H1 (cell line): Measurements from ENCODE around the gene ABI3BP. TPM values are rescaled to one million over a fixed set of nuclear protein-coding genes. Genes with fewer than 3 reads are reported as not detected.

ENCODE experiments used
- CTCF ChIA-PET: fragments of 300-600 bp; sonication (Branson Sonifier 250); formaldehyde crosslinking; loops from one replicate; lab custom pipeline; 2021; ENCODE audit not compliant: partially characterized antibody; lab: Charles Lee
- POLR2A ChIA-PET: fragments of 300-600 bp; sonication (Branson Sonifier 250); formaldehyde crosslinking; loops from one replicate; lab custom pipeline; 2021; ENCODE audit warnings: inconsistent platforms; ENCODE audit not compliant: partially characterized antibody; lab: Charles Lee
- DNase-seq, 2 experiments: peaks; one replicate each; pipeline versions ENCODE4 v3.0.0 to v3.0.0-alpha.2; 2010 to 2022; ENCODE audit warnings: low spot score in 2 of 2, low read depth in 1 of 2, mixed read lengths in 1 of 2
- FAIRE-seq: peaks from 2 replicates; lab custom pipeline; 2011; peaks lifted over from hg19 to GRCh38; lab: Jason Lieb, UNC
- H2AFZ ChIP-seq: 2 replicates; pipeline ENCODE4 v1.8.1; 2012; ENCODE audit warnings: low read length, inconsistent platforms
- H2AK5ac ChIP-seq: 2 replicates; pipeline ENCODE4 v1.6.1; 2013; ENCODE audit warnings: low read depth, low read length
- H2BK120ac ChIP-seq: replicated peaks from 2 replicates; pipeline ENCODE3; 2013; ENCODE audit warnings: low read depth, low read length, inconsistent platforms
- H2BK12ac ChIP-seq: 2 replicates; pipeline ENCODE4 v1.6.1; 2013; ENCODE audit warnings: low read depth, low read length
- H2BK15ac ChIP-seq: 2 replicates; pipeline ENCODE4 v1.6.1; 2013; ENCODE audit warnings: low read length
- H2BK20ac ChIP-seq: 2 replicates; pipeline ENCODE4 v1.6.1; 2013; ENCODE audit warnings: low read length
- H2BK5ac ChIP-seq: 2 replicates; pipeline ENCODE4 v1.6.1; 2013; ENCODE audit warnings: low read depth, low read length
- H3K14ac ChIP-seq: 2 replicates; pipeline ENCODE4 v1.6.1; 2013; ENCODE audit warnings: inconsistent platforms; ENCODE audit not compliant: insufficient read length
- H3K18ac ChIP-seq: 2 replicates; pipeline ENCODE4 v1.6.1; 2013; ENCODE audit warnings: low read length; ENCODE audit errors: extremely low read depth
- H3K23ac ChIP-seq: 2 replicates; pipeline ENCODE4 v1.6.1; 2013; ENCODE audit warnings: inconsistent platforms; ENCODE audit not compliant: insufficient read length
- H3K23me2 ChIP-seq: 2 replicates; pipeline ENCODE4 v1.6.1; 2013; ENCODE audit warnings: low read depth, low read length
- H3K27ac ChIP-seq: 2 replicates; pipeline ENCODE4 v1.6.1; 2011; ENCODE audit warnings: low read depth, low read length, inconsistent platforms
- H3K27me3 ChIP-seq, 4 experiments: replicated peaks in 1 of 4; 1 replicate in 1 of 4; 2 replicates in 3 of 4; pipeline versions ENCODE4 v1.6.1 to v1.8.1; 2011 to 2013; ENCODE audit warnings: low read length in 3 of 4, mild to moderate bottlenecking in 3 of 4, inconsistent platforms in 2 of 4, mixed read lengths in 2 of 4, moderate library complexity in 1 of 4; ENCODE audit not compliant: control insufficient read depth in 3 of 4, insufficient read depth in 3 of 4; ENCODE audit errors: extremely low read depth in 1 of 4
- H3K36me3 ChIP-seq, 4 experiments: 2 replicates each; pipeline versions ENCODE4 v1.6.1 to v1.8.1; 2011 to 2013; ENCODE audit warnings: mild to moderate bottlenecking in 4 of 4, low read length in 3 of 4, moderate library complexity in 2 of 4, control low read depth in 1 of 4, inconsistent platforms in 1 of 4; ENCODE audit not compliant: insufficient read depth in 4 of 4, control insufficient read depth in 2 of 4
- H3K4ac ChIP-seq: replicated peaks from 2 replicates; pipeline ENCODE3; 2013; ENCODE audit warnings: low read length, low read depth, mixed read lengths, inconsistent platforms; ENCODE audit not compliant: insufficient read length
- H3K4me1 ChIP-seq, 4 experiments: replicated peaks in 1 of 4; 1 replicate in 1 of 4; 2 replicates in 3 of 4; pipeline versions ENCODE4 v1.6.1 to v1.8.1; 2011 to 2013; ENCODE audit warnings: low read length in 3 of 4, inconsistent platforms in 2 of 4, mixed read lengths in 1 of 4; ENCODE audit not compliant: insufficient read depth in 4 of 4, control insufficient read depth in 3 of 4
- H3K4me2 ChIP-seq, 2 experiments: 2 replicates each; pipeline versions ENCODE4 v1.6.1 to v1.8.1; 2011 to 2013; ENCODE audit warnings: low read depth in 2 of 2, low read length in 2 of 2, control low read depth in 1 of 2, inconsistent platforms in 1 of 2, mild to moderate bottlenecking in 1 of 2; ENCODE audit not compliant: insufficient read depth in 1 of 2
- H3K4me3 ChIP-seq, 4 experiments: fragments of 200-600, 300-600 bp in 1 of 4; sonication (generic), shearing (Covaris generic), sonication (Bioruptor Twin) in 1 of 4; 2 replicates each; pipeline versions ENCODE4 v1.5.1 to v1.8.1; 2011 to 2016; ENCODE audit warnings: low read length in 4 of 4, low read depth in 3 of 4, control low read depth in 2 of 4, inconsistent platforms in 2 of 4, mild to moderate bottlenecking in 2 of 4, mixed read lengths in 1 of 4, moderate library complexity in 1 of 4; ENCODE audit not compliant: insufficient read depth in 2 of 4; ENCODE audit errors: extremely low read depth in 1 of 4
- H3K56ac ChIP-seq: replicated peaks from 2 replicates; pipeline ENCODE3; 2013; ENCODE audit warnings: low read depth, mild to moderate bottlenecking, mixed read lengths, low read length, inconsistent platforms; ENCODE audit not compliant: insufficient read length
- H3K79me1 ChIP-seq: 2 replicates; pipeline ENCODE4 v1.6.1; 2013; ENCODE audit warnings: low read depth, low read length, control low read depth
- H3K79me2 ChIP-seq, 2 experiments: 2 replicates each; pipeline versions ENCODE4 v1.6.1 to v1.8.1; 2012 to 2013; ENCODE audit warnings: low read length in 2 of 2, mild to moderate bottlenecking in 2 of 2, inconsistent platforms in 1 of 2; ENCODE audit not compliant: insufficient read depth in 2 of 2, control insufficient read depth in 1 of 2
- H3K9ac ChIP-seq, 4 experiments: replicated peaks in 1 of 4; 1 replicate in 1 of 4; 2 replicates in 3 of 4; pipeline versions ENCODE4 v1.6.1 to v1.8.1; 2011 to 2013; ENCODE audit warnings: low read depth in 3 of 4, low read length in 3 of 4, control low read depth in 2 of 4, mild to moderate bottlenecking in 2 of 4, moderate library complexity in 2 of 4, inconsistent platforms in 1 of 4; ENCODE audit errors: extremely low read depth in 1 of 4
- H3K9me3 ChIP-seq, 2 experiments: 2 replicates each; pipeline versions ENCODE4 v1.6.1 to v1.8.1; 2012 to 2013; ENCODE audit warnings: mild to moderate bottlenecking in 2 of 2, moderate library complexity in 2 of 2, control low read depth in 1 of 2, inconsistent platforms in 1 of 2, low read depth in 1 of 2, low read length in 1 of 2, mixed read lengths in 1 of 2; ENCODE audit not compliant: insufficient read depth in 2 of 2
- H4K20me1 ChIP-seq, 2 experiments: replicated peaks in 1 of 2; 2 replicates each; pipeline versions ENCODE3 to v1.8.1; 2011 to 2013; ENCODE audit warnings: inconsistent platforms in 2 of 2, low read length in 2 of 2, mild to moderate bottlenecking in 1 of 2; ENCODE audit not compliant: insufficient read depth in 2 of 2, control insufficient read depth in 1 of 2
- H4K5ac ChIP-seq: 2 replicates; pipeline ENCODE4 v1.6.1; 2013; ENCODE audit warnings: low read length, low read depth, mixed read lengths, inconsistent platforms; ENCODE audit not compliant: insufficient read length
- H4K8ac ChIP-seq: 2 replicates; pipeline ENCODE4 v1.8.0; 2013; ENCODE audit warnings: mild to moderate bottlenecking, moderate library complexity, low read length, inconsistent platforms; ENCODE audit not compliant: insufficient read depth; ENCODE audit errors: extremely low read depth
- H4K91ac ChIP-seq: replicated peaks from 2 replicates; pipeline ENCODE3; 2013; ENCODE audit warnings: low read length, mixed read lengths, inconsistent platforms; ENCODE audit not compliant: insufficient read length
- CEBPB ChIP-seq: IDR thresholded peaks from 2 replicates; pipeline ENCODE4 v1.6.1; 2012; ENCODE audit warnings: low read depth, low read length
- EZH2 ChIP-seq: fragments of 200-600 bp; sonication (generic); IDR thresholded peaks from 2 replicates; pipeline ENCODE4 v1.7.1; 2012; ENCODE audit warnings: low read depth, mild to moderate bottlenecking, moderate library complexity, low read length, inconsistent platforms; ENCODE audit not compliant: severe bottlenecking
- KDM4A ChIP-seq: IDR thresholded peaks from one replicate; pipeline ENCODE4 v1.7.1; 2012; ENCODE audit warnings: low read depth, mild to moderate bottlenecking, moderate library complexity, low read length, inconsistent platforms; ENCODE audit not compliant: severe bottlenecking
- POU5F1 ChIP-seq: IDR thresholded peaks from 2 replicates; pipeline ENCODE4 v1.6.1; 2011; ENCODE audit warnings: low read depth, mild to moderate bottlenecking, low read length, moderate library complexity
- RAD21 ChIP-seq, 2 experiments: IDR thresholded peaks in 1 of 2; conservative IDR thresholded peaks in 1 of 2; 2 replicates each; pipeline ENCODE4 v1.6.1; 2011; ENCODE audit warnings: low read depth in 2 of 2, low read length in 2 of 2, improper control_type of control experiment in 1 of 2, inconsistent platforms in 1 of 2, mild to moderate bottlenecking in 1 of 2, moderate library complexity in 1 of 2
- SIRT6 ChIP-seq: IDR thresholded peaks from one replicate; pipeline ENCODE4 v1.7.1; 2012; ENCODE audit warnings: low read length, inconsistent platforms
- SRF ChIP-seq: IDR thresholded peaks from 2 replicates; pipeline ENCODE4 v1.6.1; 2011; ENCODE audit warnings: mild to moderate bottlenecking, low read depth, low read length, moderate library complexity
- TCF12 ChIP-seq: IDR thresholded peaks from 2 replicates; pipeline ENCODE4 v1.6.1; 2011; ENCODE audit warnings: low read depth, mild to moderate bottlenecking, low read length
- TEAD4 ChIP-seq: IDR thresholded peaks from 2 replicates; pipeline ENCODE4 v1.6.1; 2012; ENCODE audit warnings: low read depth, low read length, inconsistent platforms, mixed read lengths
- WGBS, 2 experiments: shearing (Covaris generic) in 1 of 2; methylation state at CpG; one replicate each; pipeline versions ENCODE4 v1.1.6 to v1.1.7; 2013 to 2015; ENCODE audit warnings: low lambda C conversion rate in 2 of 2, mixed read lengths in 2 of 2, inconsistent platforms in 1 of 2, low coverage in 1 of 2, missing lambda C conversion rate in 1 of 2; ENCODE audit not compliant: insufficient replicate concordance in 2 of 2, insufficient coverage in 1 of 2, insufficient read length in 1 of 2; ENCODE audit errors: extremely low coverage in 1 of 2, missing lambda C conversion rate in 1 of 2; 5-methylcytosine and 5-hydroxymethylcytosine counted together
- polyA plus RNA-seq, 7 experiments: library from polyadenylated mRNA; depleted of rRNA in 3 of 7; stranded (reverse) in 5 of 7; unstranded in 2 of 7; fragments of >200 nt in 5 of 7; fragments of 200-250 nt in 2 of 7; gene quantifications; 1 replicate in 5 of 7; 2 replicates in 1 of 7; 4 replicates in 1 of 7; pipeline versions ENCODE4 v1.2.1 to v1.2.3, GENCODE V29; 2011 to 2013; ENCODE audit warnings: missing spikeins in 2 of 7, mixed read lengths in 2 of 7
- total RNA-seq: library from RNA; stranded (reverse); fragmentation: NEBNext Ultra II Directional; extraction: Animal tissue kit (Norgen Biotek cat#: 25700); gene quantifications from 2 replicates; pipeline ENCODE4 v1.2.1, GENCODE V29; 2021
- TF ChIP-seq, protein P1 (sequence below), 3 experiments: IDR thresholded peaks; 1 replicate in 2 of 3; 2 replicates in 1 of 3; pipeline versions ENCODE4 v1.5.1 to v1.6.1; 2011; ENCODE audit warnings: low read length in 3 of 3, mild to moderate bottlenecking in 3 of 3, inconsistent platforms in 2 of 3, low read depth in 1 of 3, moderate library complexity in 1 of 3; ENCODE audit not compliant: insufficient read depth in 1 of 3; ENCODE audit errors: control extremely low read depth in 1 of 3

The ABI3BP gene
- total and polyA plus RNA-seq, 2 of the 8 experiments (the other 6 are each of a cell fraction or from before 2014, with no cell fraction given) = 0.08 to 0.32 TPM

DNA sequence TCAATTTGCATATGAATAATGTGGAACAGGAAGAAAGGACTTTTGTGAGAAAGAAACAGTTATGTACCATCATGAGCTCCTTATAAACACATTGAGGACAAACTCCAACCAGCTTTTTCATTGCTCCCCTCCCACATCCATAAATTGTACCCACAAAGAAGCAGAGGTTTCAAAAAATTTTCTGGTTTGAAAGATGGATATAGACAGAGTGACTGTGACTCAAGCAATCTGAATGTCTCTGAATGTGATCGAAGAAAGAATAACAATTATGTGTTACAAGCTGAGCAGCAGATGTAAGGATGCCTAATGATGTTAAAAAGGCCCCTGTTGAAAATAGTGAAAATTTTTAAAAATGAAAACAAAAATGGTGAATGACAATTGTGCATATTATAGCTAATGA, 156.6 kb downstream of the ABI3BP start:
- WGBS, 2 experiments = 94% methylated on average over 1 of the region's 1 CpG; no CpG with 5 or more reads in 1 of the 2 experiments
- no peak overlapping the region for H2BK120ac ChIP-seq

More for the DNA sequence above, 156.6 kb downstream of the ABI3BP start:
- Histone ChIP-seq H4K91ac (no peak overlapping the region), H3K27me3 (no peaks in the 10 kb centered on the region), H3K9me3 (no peaks in the 10 kb centered on the region), H4K5ac (no peak overlapping the region), H4K20me1 (no peaks in the 10 kb centered on the region), H3K79me2 (no peaks in the 10 kb centered on the region), H3K4ac (no peak overlapping the region), H3K79me1 (no peaks in the 10 kb centered on the region), H2BK15ac (no peak overlapping the region), H3K4me2 (no peak overlapping the region), H3K14ac (no peak overlapping the region), H3K18ac (no peak overlapping the region), H2AFZ (no peak overlapping the region), H3K4me1 (no peaks in the 10 kb centered on the region), H2AK5ac (no peak overlapping the region), H2BK12ac (no peak overlapping the region), H3K23ac (no peak overlapping the region), H2BK20ac (no peak overlapping the region), H3K56ac (no peak overlapping the region), H3K36me3 (no peaks in the 10 kb centered on the region), H3K9ac (no peak overlapping the region), H3K4me3 (no peak overlapping the region), H3K23me2 (no peaks in the 10 kb centered on the region; the same call in 1 of the 2 replicates), H3K27ac (no peak overlapping the region), H2BK5ac (no peak overlapping the region), H4K8ac (no peak overlapping the region)
- ChIA-PET POLR2A (no interaction called here), CTCF (interaction anchor here (1.1 kb wide), 1 partner anchor 16 kb away, joined by 5 read pairs; no protein-coding TSS in a partner anchor)
- FAIRE-seq = no peak
- no peak for DNase-seq
- TF ChIP-seq RAD21 (IDR thresholded peaks at IDR 0.05 in 1 of 2, conservative IDR thresholded peaks at IDR 0.05 in 1 of 2; ENCODE audit: low read depth in 2 of 2, low read length in 2 of 2) (no peak), TCF12 (no peak), SRF (no peak), CEBPB (no peak), TEAD4 (no peak), KDM4A (no peak), EZH2 (no peak), POU5F1 (no peak), SIRT6 (no peak)
- TF ChIP-seq, protein P1, sequence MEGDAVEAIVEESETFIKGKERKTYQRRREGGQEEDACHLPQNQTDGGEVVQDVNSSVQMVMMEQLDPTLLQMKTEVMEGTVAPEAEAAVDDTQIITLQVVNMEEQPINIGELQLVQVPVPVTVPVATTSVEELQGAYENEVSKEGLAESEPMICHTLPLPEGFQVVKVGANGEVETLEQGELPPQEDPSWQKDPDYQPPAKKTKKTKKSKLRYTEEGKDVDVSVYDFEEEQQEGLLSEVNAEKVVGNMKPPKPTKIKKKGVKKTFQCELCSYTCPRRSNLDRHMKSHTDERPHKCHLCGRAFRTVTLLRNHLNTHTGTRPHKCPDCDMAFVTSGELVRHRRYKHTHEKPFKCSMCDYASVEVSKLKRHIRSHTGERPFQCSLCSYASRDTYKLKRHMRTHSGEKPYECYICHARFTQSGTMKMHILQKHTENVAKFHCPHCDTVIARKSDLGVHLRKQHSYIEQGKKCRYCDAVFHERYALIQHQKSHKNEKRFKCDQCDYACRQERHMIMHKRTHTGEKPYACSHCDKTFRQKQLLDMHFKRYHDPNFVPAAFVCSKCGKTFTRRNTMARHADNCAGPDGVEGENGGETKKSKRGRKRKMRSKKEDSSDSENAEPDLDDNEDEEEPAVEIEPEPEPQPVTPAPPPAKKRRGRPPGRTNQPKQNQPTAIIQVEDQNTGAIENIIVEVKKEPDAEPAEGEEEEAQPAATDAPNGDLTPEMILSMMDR (IDR thresholded peaks at IDR 0.05; ENCODE audit: control extremely low read depth in 1 of 3, insufficient read depth in 1 of 3, low read depth in 1 of 3, low read length in 3 of 3) = no peak
